GM12878 (cell line): ENCODE data around the gene GARRE1. TPM values are rescaled to one million over a fixed set of nuclear protein-coding genes. Genes with fewer than 3 reads are reported as not detected.

Experiments
- ATAC-seq: fragments of 200-7000 bp; cut with Tn5 transposase; 3 replicates; pipeline ENCODE4 v1.9.1; 2020; ENCODE audit warnings: mild to moderate bottlenecking, moderate library complexity
- BruUV-seq: library from RNA; stranded (reverse); fragments of 400-500 nt; replicated peaks from 2 replicates; lab custom pipeline; 2021; lab: Mats Ljungman, UMichigan
- CTCF ChIA-PET: fragments of 300-600 bp; sonication (Branson Sonifier 250); formaldehyde crosslinking; extraction: SDS; loops from one replicate; lab custom pipeline; 2021; ENCODE audit warnings: inconsistent platforms; lab: Yijun Ruan, JAX
- POLR2A ChIA-PET: fragments of 350-600 bp; formaldehyde crosslinking; extraction: SDS; loops from one replicate; lab custom pipeline; 2021; ENCODE audit warnings: inconsistent platforms; lab: Charles Lee
- RAD21 ChIA-PET: fragments of 300-600 bp; sonication (Branson Sonifier 250); formaldehyde crosslinking; loops from one replicate; lab custom pipeline; 2023; ENCODE audit warnings: antibody characterized with exemption; ENCODE audit not compliant: unreplicated experiment; lab: Charles Lee
- SMC1A ChIA-PET: fragments of 300-600 bp; sonication (Branson Sonifier 250); formaldehyde crosslinking; loops from one replicate; lab custom pipeline; 2023; ENCODE audit not compliant: unreplicated experiment, uncharacterized antibody; lab: Charles Lee
- DNase-seq: peaks from one replicate; pipeline ENCODE4 v3.0.0-alpha.2; 2011; ENCODE audit warnings: low read depth, low spot score
- FAIRE-seq: peaks from 3 replicates; lab custom pipeline; 2011; peaks lifted over from hg19 to GRCh38; lab: Jason Lieb, UNC
- H2AFZ ChIP-seq: 2 replicates; pipeline ENCODE4 v1.6.0; 2011; ENCODE audit warnings: low read depth, low read length, control low read depth; ENCODE audit not compliant: control insufficient read depth
- H3K27ac ChIP-seq: 2 replicates; pipeline ENCODE4 v1.5.1; 2011; ENCODE audit warnings: control low read depth; ENCODE audit not compliant: control insufficient read depth, insufficient read depth
- H3K27me3 ChIP-seq, 2 experiments: replicated peaks in 1 of 2; 2 replicates each; pipeline versions ENCODE4 v1.6.0 to v1.6.1; 2011; ENCODE audit warnings: low read length in 1 of 2; ENCODE audit not compliant: control insufficient read depth in 2 of 2, insufficient read depth in 2 of 2
- H3K36me3 ChIP-seq, 2 experiments: 2 replicates each; pipeline ENCODE4 v1.5.1; 2011; ENCODE audit warnings: low read length in 1 of 2; ENCODE audit not compliant: control insufficient read depth in 2 of 2, insufficient read depth in 2 of 2
- H3K4me1 ChIP-seq: 2 replicates; pipeline ENCODE4 v1.6.1; 2011; ENCODE audit warnings: mild to moderate bottlenecking, low read length, moderate library complexity, mixed read lengths; ENCODE audit not compliant: control insufficient read depth, insufficient read depth
- H3K4me2 ChIP-seq: 2 replicates; pipeline ENCODE4 v1.6.0; 2011; ENCODE audit warnings: control low read depth; ENCODE audit not compliant: control insufficient read depth, insufficient read depth
- H3K4me3 ChIP-seq: fragments of 200-600 bp; sonication (generic); 2 replicates; pipeline ENCODE4 v1.5.1; 2016
- H3K79me2 ChIP-seq: 2 replicates; pipeline ENCODE4 v1.6.0; 2011; ENCODE audit warnings: low read length; ENCODE audit not compliant: control insufficient read depth, insufficient read depth
- H3K9ac ChIP-seq: 2 replicates; pipeline ENCODE4 v1.8.0; 2011; ENCODE audit warnings: low read length, control low read depth, mixed read lengths; ENCODE audit not compliant: control insufficient read depth, insufficient read depth
- H3K9me3 ChIP-seq: replicated peaks from 3 replicates; pipeline ENCODE4 v1.5.1; 2011; ENCODE audit warnings: mild to moderate bottlenecking, low read length; ENCODE audit not compliant: control insufficient read depth, insufficient read depth
- H4K20me1 ChIP-seq: 2 replicates; pipeline ENCODE4 v1.6.0; 2011; ENCODE audit not compliant: control insufficient read depth, insufficient read depth
- CHD1 ChIP-seq: IDR thresholded peaks from 2 replicates; pipeline ENCODE4 v1.6.1; 2012; ENCODE audit warnings: low read depth, low read length, improper control_type of control experiment
- CHD2 ChIP-seq: IDR thresholded peaks from 2 replicates; pipeline ENCODE4 v1.6.1; 2011; ENCODE audit warnings: low read depth, low read length, improper control_type of control experiment, borderline replicate concordance
- CREB1 ChIP-seq: IDR thresholded peaks from 2 replicates; pipeline ENCODE4 v1.6.1; 2012; ENCODE audit warnings: low read depth, mild to moderate bottlenecking, inconsistent platforms
- CREM ChIP-seq: IDR thresholded peaks from 2 replicates; pipeline ENCODE4 v1.6.1; 2014; ENCODE audit warnings: antibody characterized with exemption, low read depth
- E2F8 ChIP-seq: fragments of 450-650 bp; IDR thresholded peaks from 2 replicates; pipeline ENCODE4 v1.6.1; 2018; ENCODE audit warnings: mild to moderate bottlenecking, low read depth, moderate library complexity; ENCODE audit not compliant: partially characterized antibody
- MEF2A ChIP-seq: IDR thresholded peaks from 2 replicates; pipeline ENCODE4 v1.6.1; 2011; ENCODE audit warnings: low read depth, mild to moderate bottlenecking, low read length, moderate library complexity; ENCODE audit not compliant: insufficient read depth
- NFXL1 ChIP-seq: fragments of 450-650 bp; IDR thresholded peaks from 2 replicates; pipeline ENCODE4 v1.6.1; 2017; ENCODE audit warnings: antibody characterized with exemption, mild to moderate bottlenecking, borderline replicate concordance
- SPI1 ChIP-seq: IDR thresholded peaks from 2 replicates; pipeline ENCODE4 v1.6.1; 2011; ENCODE audit warnings: low read depth, mild to moderate bottlenecking, low read length, moderate library complexity, borderline replicate concordance; ENCODE audit not compliant: insufficient read depth
- ZBTB4 ChIP-seq: fragments of 450-650 bp; formaldehyde crosslinking; IDR thresholded peaks from 2 replicates; pipeline ENCODE4 v1.4.0; 2022; ENCODE audit warnings: mild to moderate bottlenecking, moderate library complexity
- WGBS: methylation state at CpG from one replicate; pipeline ENCODE4 v1.1.6; 2016; ENCODE audit warnings: low lambda C conversion rate; ENCODE audit not compliant: insufficient replicate concordance, insufficient coverage; ENCODE audit errors: missing lambda C conversion rate; 5-methylcytosine and 5-hydroxymethylcytosine counted together
- in situ Hi-C: fragments of 300-500 bp; cut with MboI; formaldehyde crosslinking; loops from 9 replicates; pipeline ENCODE4 v1.14.3; 2018; ENCODE audit warnings: mixed read lengths
- intact Hi-C: fragments of 100-400 bp; cut with micrococcal nuclease; formaldehyde crosslinking; loops from one replicate; pipeline ENCODE4 v1.14.2; 2022; ENCODE audit not compliant: unreplicated experiment
- polyA plus RNA-seq, 11 experiments: library from polyadenylated mRNA; depleted of rRNA in 4 of 11; unstranded in 6 of 11; stranded (reverse) in 5 of 11; fragments of >200 nt; fragmentation: Nextera tagmentation in 4 of 11; fragmentation: Illumina TruSeq in 1 of 11; extraction: Ambion mirVana in 4 of 11; extraction: Trizol in 1 of 11; gene quantifications; 1 replicate in 1 of 11; 2 replicates in 10 of 11; pipeline versions ENCODE4 v1.2.1 to v1.2.3, GENCODE V29; 2011 to 2016; ENCODE audit warnings: inconsistent platforms in 2 of 11, missing spikeins in 2 of 11, low read depth in 1 of 11
- total RNA-seq, 4 experiments: library from RNA; depleted of rRNA in 3 of 4; stranded (reverse); fragments of >200 nt in 3 of 4; fragmentation: Illumina TruSeq in 1 of 4; extraction: Trizol in 1 of 4; gene quantifications; 2 replicates each; pipeline versions ENCODE4 v1.2.1 to v1.2.3, GENCODE V29; 2013 to 2021

The GARRE1 gene
- total and polyA plus RNA-seq, 10 of the 15 experiments (the other 5 are each of a cell fraction or from before 2014, with no cell fraction given), result 1.1 to 9.4 (median 5.1) TPM

GRCh38 chr19:34257559-34257924, 3.2 kb downstream of the GARRE1 start:
- H2AFZ ChIP-seq, result no peak overlapping the region
- peaks cover 5% of the 10 kb centered on the region for H3K79me2 ChIP-seq
- POLR2A ChIA-PET, result interaction anchor here (0.6 kb wide), 2 partner anchors 76 to 80 kb away, joined by 3 read pairs; no protein-coding TSS in a partner anchor
- in situ Hi-C loops, result no loop called here
- FAIRE-seq, result no peak
- H4K20me1 ChIP-seq, result no peaks in the 10 kb centered on the region
- no peaks in the 10 kb centered on the region for H3K27me3 ChIP-seq
- H3K36me3 ChIP-seq, result no peaks in the 10 kb centered on the region; a peak in 1 of 4 replicates
- H3K9ac ChIP-seq, result no peak overlapping the region
- SMC1A ChIA-PET, result interaction anchor here (0.7 kb wide), 1 partner anchor 836 kb away, joined by 3 read pairs; no protein-coding TSS in a partner anchor
- no peaks in the 10 kb centered on the region for H3K9me3 ChIP-seq
- WGBS, result 93% methylated on average over 2 of the region's 2 CpGs
- H3K27ac ChIP-seq, result no peak overlapping the region
- DNase-seq, result no peak
- TF ChIP-seq NFXL1, result no peak
- CTCF ChIA-PET, result no interaction called here
- ATAC-seq, result no peak
- no peak overlapping the region for H3K4me3 ChIP-seq
- peaks cover 5% of the 10 kb centered on the region for H3K4me1 ChIP-seq
- RAD21 ChIA-PET, result interaction anchor here (0.6 kb wide), 1 partner anchor 75 kb away, joined by 3 read pairs; no protein-coding TSS in a partner anchor
- no TSS peak for BruUV-seq
- intact Hi-C loops, result no loop called here
- no peak overlapping the region for H3K4me2 ChIP-seq

- no peak overlapping the region for H2AFZ ChIP-seq
- no peaks in the 10 kb centered on the region for H3K27me3 ChIP-seq
- H3K4me3 ChIP-seq, result no peak overlapping the region
- ChIA-PET SMC1A (no interaction called here), RAD21 (no interaction called here), POLR2A (no interaction called here), CTCF (no interaction called here)
- H3K36me3 ChIP-seq, result no peaks in the 10 kb centered on the region; a peak in 1 of 4 replicates
- H3K27ac ChIP-seq, result no peak overlapping the region
- H3K4me1 ChIP-seq, result no peaks in the 10 kb centered on the region
- no peaks in the 10 kb centered on the region for H3K9me3 ChIP-seq
- no peak for DNase-seq
- BruUV-seq, result TSS peak; percentile 33
- no peak for FAIRE-seq
- no peak overlapping the region for H3K4me2 ChIP-seq
- 96% methylated on average over 3 of the region's 3 CpGs for WGBS
- no peak for TF ChIP-seq CREM
- no peak for TF ChIP-seq MEF2A
- no peak for TF ChIP-seq CHD2
- no peak for TF ChIP-seq E2F8
- TF ChIP-seq SPI1, result no peak
- TF ChIP-seq ZBTB4 (CRISPR knock-in tag), result no peak
- TF ChIP-seq CREB1, result no peak
- TF ChIP-seq CHD1, result no peak
- in situ Hi-C loops, result no loop called here
- H3K9ac ChIP-seq, result no peak overlapping the region
- intact Hi-C loops, result no loop called here
- H3K79me2 ChIP-seq, result peaks cover 5% of the 10 kb centered on the region
- no peak for ATAC-seq
- no peaks in the 10 kb centered on the region for H4K20me1 ChIP-seq
Measured at GRCh38 chr19:34259367-34260095, 5.2 kb downstream of the GARRE1 start.
